Hepatocyte (in vitro differentiated cells): ENCODE data around the gene FLT4.

Source experiments
- CTCF ChIP-seq: fragments of 200-600 bp; sonication (generic); IDR thresholded peaks from 2 replicates; pipeline ENCODE4 v1.5.1; 2016; ENCODE audit warnings: antibody characterized with exemption, mild to moderate bottlenecking; ENCODE audit not compliant: poor library complexity
- EZH2phosphoT487 ChIP-seq: fragments of 200-600 bp; sonication (generic); IDR thresholded peaks from one replicate; pipeline ENCODE4 v1.6.1; 2018; ENCODE audit warnings: antibody characterized with exemption, mild to moderate bottlenecking, low read depth, moderate library complexity; ENCODE audit not compliant: unreplicated experiment, severe bottlenecking

DNA sequence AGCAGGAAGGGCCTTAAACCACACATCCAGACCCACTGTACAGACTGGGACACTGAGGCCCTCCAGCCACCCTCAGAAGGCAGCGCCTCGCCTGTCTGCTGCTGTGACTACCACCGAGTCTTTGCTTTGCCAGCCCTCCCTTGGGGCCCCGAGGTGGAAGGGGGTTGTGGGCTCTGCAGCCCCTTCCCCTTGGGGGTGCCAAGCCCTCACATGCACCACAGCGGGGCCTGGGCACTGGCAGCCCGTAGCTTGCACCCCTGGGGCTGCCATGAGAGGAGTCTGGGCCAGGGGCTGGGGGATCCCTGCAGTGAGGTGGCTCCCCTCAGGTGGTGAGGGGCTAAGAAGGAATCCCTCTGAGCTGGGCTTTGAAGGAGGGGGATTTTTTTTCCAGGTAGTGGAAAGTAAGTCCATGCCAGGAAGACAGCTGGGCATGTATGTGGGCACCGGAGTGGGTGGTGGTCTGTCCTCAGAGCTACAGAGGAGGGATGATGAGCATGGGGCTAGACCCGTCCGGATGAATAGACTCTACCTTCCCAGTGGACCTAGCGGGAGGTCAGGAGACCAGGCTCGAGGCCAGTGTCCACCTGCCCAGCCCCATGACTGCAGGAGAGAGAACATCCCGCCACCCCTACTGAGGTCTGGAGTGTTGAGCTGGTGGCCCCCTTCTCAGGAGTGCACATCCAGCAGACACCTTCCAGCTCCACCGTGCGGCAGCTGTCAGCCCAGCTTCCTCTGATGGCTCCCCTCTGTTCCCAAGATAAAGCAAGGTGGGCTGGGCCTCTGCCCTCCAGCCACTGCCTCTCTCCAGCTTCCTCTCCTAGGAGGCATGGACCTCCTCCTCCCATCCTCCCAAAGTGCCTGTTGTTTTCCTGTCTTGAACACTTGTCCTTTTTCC lies 15.9 kb downstream of the FLT4 start:
- TF ChIP-seq CTCF (no peak), EZH2phosphoT487 (no peak)
